ENCODE data around the gene FAM47E. TPM values are rescaled to one million over a fixed set of nuclear protein-coding genes. Genes with fewer than 3 reads are reported as not detected.

The FAM47E gene
- total and polyA plus RNA-seq, 2 of the 8 experiments (the other 6 are each of a cell fraction or from before 2014, with no cell fraction given): 1.3 to 1.4 TPM

DNA sequence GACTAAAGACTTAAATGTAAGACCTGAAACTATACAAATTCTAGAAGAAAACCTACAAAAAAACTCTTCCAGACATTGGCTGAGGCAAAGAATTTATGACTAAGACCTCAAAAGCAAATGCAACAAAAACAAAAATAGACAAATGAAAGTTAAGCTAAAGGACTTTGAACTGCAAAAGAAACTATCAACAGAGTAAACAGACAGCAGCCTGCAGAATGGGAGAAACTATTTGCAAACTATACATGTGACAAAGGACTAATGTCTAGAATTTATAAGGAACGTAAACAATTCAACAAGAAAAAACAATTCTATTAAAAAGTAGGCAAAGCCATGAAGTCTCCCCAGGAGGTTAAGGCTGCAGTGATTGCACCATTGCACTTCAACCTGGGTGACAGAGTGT lies 9.1 kb downstream of the FAM47E start (continued):
- no peak for TF ChIP-seq SP1 (IDR thresholded peaks at IDR 0.05; ENCODE audit: low read depth, low read length)
- TF ChIP-seq CBX8 (IDR thresholded peaks at IDR 0.05; ENCODE audit: borderline replicate concordance, low read depth, low read length): no peak
- no peak for TF ChIP-seq SP4 (IDR thresholded peaks at IDR 0.05; ENCODE audit: low read length)
- no peak for TF ChIP-seq YY1 (IDR thresholded peaks at IDR 0.05; ENCODE audit: low read depth, low read length)
- no peak for TF ChIP-seq RBBP5 (IDR thresholded peaks at IDR 0.05; ENCODE audit: borderline replicate concordance, low read depth, low read length)
- no peak for TF ChIP-seq TEAD4 (IDR thresholded peaks at IDR 0.05; ENCODE audit: low read depth, low read length)
- no peak for TF ChIP-seq GTF2F1 (IDR thresholded peaks at IDR 0.05; ENCODE audit: borderline replicate concordance, low read depth, low read length)

All from H1 (cell line).